Karpas-422 (cell line): ENCODE data around the gene MTFP1. TPM values are rescaled to one million over a fixed set of nuclear protein-coding genes. Genes with fewer than 3 reads are reported as not detected.

Experiments used
- DNase-seq: peaks from one replicate; pipeline ENCODE4 v3.0.0-alpha.2; 2015
- H2AFZ ChIP-seq: fragments of 200-600 bp; sonication (generic); 2 replicates; pipeline ENCODE4 v1.6.1; 2014; ENCODE audit warnings: antibody characterized with exemption, low read length, mixed read lengths
- H3K27ac ChIP-seq: fragments of 200-600 bp; sonication (generic); 2 replicates; pipeline ENCODE4 v1.5.1; 2014; ENCODE audit warnings: mild to moderate bottlenecking, low read length, moderate library complexity
- H3K27me3 ChIP-seq: fragments of 200-600 bp; sonication (generic); 2 replicates; pipeline ENCODE4 v1.6.1; 2014; ENCODE audit warnings: low read length, mixed read lengths
- H3K36me3 ChIP-seq: fragments of 200-600 bp; sonication (generic); 2 replicates; pipeline ENCODE4 v1.6.1; 2014; ENCODE audit warnings: low read length, mixed read lengths; ENCODE audit not compliant: insufficient read depth
- H3K4me1 ChIP-seq: fragments of 200-600 bp; sonication (generic); 2 replicates; pipeline ENCODE4 v1.6.1; 2014; ENCODE audit warnings: mild to moderate bottlenecking, low read length, mixed read lengths
- H3K4me2 ChIP-seq: fragments of 200-600 bp; sonication (generic); 2 replicates; pipeline ENCODE4 v1.6.1; 2014; ENCODE audit warnings: low read length, low read depth, mild to moderate bottlenecking; ENCODE audit not compliant: poor library complexity, severe bottlenecking
- H3K4me3 ChIP-seq: fragments of 200-600 bp; sonication (generic); 2 replicates; pipeline ENCODE4 v1.5.1; 2014; ENCODE audit warnings: mild to moderate bottlenecking, antibody characterized with exemption, low read length, mixed read lengths
- H3K79me2 ChIP-seq: fragments of 200-600 bp; sonication (generic); 2 replicates; pipeline ENCODE4 v1.6.1; 2014; ENCODE audit warnings: mild to moderate bottlenecking, low read length, mixed read lengths
- H3K9ac ChIP-seq: fragments of 200-600 bp; sonication (generic); 2 replicates; pipeline ENCODE4 v1.6.0; 2014; ENCODE audit warnings: low read length
- H3K9me2 ChIP-seq: fragments of 200-600 bp; sonication (generic), shearing (Covaris generic); replicated peaks from 2 replicates; pipeline ENCODE4 v1.6.0; 2014; ENCODE audit warnings: mild to moderate bottlenecking, low read length, moderate library complexity; ENCODE audit not compliant: insufficient read depth
- H3K9me3 ChIP-seq: fragments of 300-700, 200-600 bp; sonication (generic); 2 replicates; pipeline ENCODE4 v1.6.1; 2014; ENCODE audit warnings: low read length, mixed read lengths
- H4K20me1 ChIP-seq: fragments of 200-600 bp; sonication (generic); 2 replicates; pipeline ENCODE4 v1.6.1; 2014; ENCODE audit warnings: mild to moderate bottlenecking, antibody characterized with exemption, low read length, low read depth; ENCODE audit not compliant: insufficient read depth
- total RNA-seq: library from RNA; depleted of rRNA; stranded (reverse); fragments of >200 nt; shearing (Covaris generic); gene quantifications from 2 replicates; pipeline ENCODE4 v1.2.3, GENCODE V29; 2014; ENCODE audit warnings: low replicate concordance

MTFP1 gene
- total RNA-seq, 1 experiment from 2014 or later: 69.4 TPM

- Histone ChIP-seq H3K4me2 (no peak overlapping the region), H3K79me2 (no peaks in the 10 kb centered on the region), H4K20me1 (no peaks in the 10 kb centered on the region), H3K27ac (no peak overlapping the region), H2AFZ (no peak overlapping the region), H3K9ac (no peak overlapping the region), H3K4me1 (no peaks in the 10 kb centered on the region), H3K9me2 (no peaks in the 10 kb centered on the region), H3K36me3 (peaks cover 11% of the 10 kb centered on the region), H3K4me3 (no peak overlapping the region), H3K9me3 (no peaks in the 10 kb centered on the region), H3K27me3 (no peaks in the 10 kb centered on the region)
- DNase-seq: no peak
Measured at GRCh38 chr22:30406400-30406799, 19.2 kb upstream of the MTFP1 start.

- H2AFZ ChIP-seq: no peak overlapping the region
- DNase-seq: no peak
- H3K27ac ChIP-seq: no peak overlapping the region
- H3K4me1 ChIP-seq: no peaks in the 10 kb centered on the region
- no peaks in the 10 kb centered on the region for H3K9me3 ChIP-seq
- no peak overlapping the region for H3K9ac ChIP-seq
- H3K36me3 ChIP-seq: peaks cover 14% of the 10 kb centered on the region
- no peaks in the 10 kb centered on the region for H3K27me3 ChIP-seq
- H3K9me2 ChIP-seq: no peaks in the 10 kb centered on the region
- no peak overlapping the region for H3K4me3 ChIP-seq
- no peaks in the 10 kb centered on the region for H4K20me1 ChIP-seq
- H3K4me2 ChIP-seq: no peak overlapping the region
- H3K79me2 ChIP-seq: no peaks in the 10 kb centered on the region
Measured at GRCh38 chr22:30408388-30409102, 17.0 kb upstream of the MTFP1 start.

- no peak for DNase-seq
- H2AFZ ChIP-seq: no peak overlapping the region
- peaks cover 18% of the 10 kb centered on the region; the same call in 1 of the 2 replicates for H3K36me3 ChIP-seq
Measured at GRCh38 chr22:30411780-30412179, 13.8 kb upstream of the MTFP1 start.

GRCh38 chr22:30413001-30413400, 12.6 kb upstream of the MTFP1 start:
- Histone ChIP-seq H3K4me2 (no peak overlapping the region), H3K27ac (no peak overlapping the region), H3K9me3 (no peaks in the 10 kb centered on the region), H4K20me1 (no peaks in the 10 kb centered on the region), H3K4me1 (no peaks in the 10 kb centered on the region), H2AFZ (no peak overlapping the region), H3K36me3 (peaks cover 22% of the 10 kb centered on the region; the same call in 1 of the 2 replicates), H3K79me2 (no peaks in the 10 kb centered on the region), H3K9ac (no peak overlapping the region), H3K9me2 (no peaks in the 10 kb centered on the region), H3K27me3 (no peaks in the 10 kb centered on the region), H3K4me3 (no peak overlapping the region)
- DNase-seq: no peak

More at GRCh38 chr22:30411780-30412179, 13.8 kb upstream of the MTFP1 start:
- no peak overlapping the region for H3K4me2 ChIP-seq
- H3K79me2 ChIP-seq: no peaks in the 10 kb centered on the region
- H3K9me2 ChIP-seq: no peaks in the 10 kb centered on the region
- H3K9me3 ChIP-seq: no peaks in the 10 kb centered on the region
- no peak overlapping the region for H3K4me3 ChIP-seq
- no peaks in the 10 kb centered on the region for H3K4me1 ChIP-seq
- no peak overlapping the region for H3K27ac ChIP-seq
- H3K9ac ChIP-seq: no peak overlapping the region
- H3K27me3 ChIP-seq: no peaks in the 10 kb centered on the region
- no peaks in the 10 kb centered on the region for H4K20me1 ChIP-seq

GRCh38 chr22:30413745-30414524, 11.6 kb upstream of the MTFP1 start:
- Histone ChIP-seq H3K27me3 (no peaks in the 10 kb centered on the region), H3K4me2 (no peak overlapping the region), H3K4me3 (no peak overlapping the region), H4K20me1 (no peaks in the 10 kb centered on the region), H3K27ac (no peak overlapping the region), H3K9me2 (no peaks in the 10 kb centered on the region), H2AFZ (no peak overlapping the region), H3K9ac (no peak overlapping the region), H3K9me3 (no peaks in the 10 kb centered on the region), H3K4me1 (no peaks in the 10 kb centered on the region), H3K79me2 (no peaks in the 10 kb centered on the region), H3K36me3 (peaks cover 28% of the 10 kb centered on the region; the same call in 1 of the 2 replicates)
- no peak for DNase-seq

GRCh38 chr22:30414525-30415047, 11.0 kb upstream of the MTFP1 start:
- Histone ChIP-seq H3K4me3 (no peak overlapping the region), H4K20me1 (no peaks in the 10 kb centered on the region), H3K9me2 (no peaks in the 10 kb centered on the region), H3K9me3 (no peaks in the 10 kb centered on the region), H3K4me1 (no peaks in the 10 kb centered on the region), H3K36me3 (peaks cover 25% of the 10 kb centered on the region; the same call in 1 of the 2 replicates), H3K27ac (no peak overlapping the region), H2AFZ (no peak overlapping the region), H3K4me2 (no peak overlapping the region), H3K79me2 (no peaks in the 10 kb centered on the region), H3K27me3 (no peaks in the 10 kb centered on the region), H3K9ac (no peak overlapping the region)
- DNase-seq: no peak

GRCh38 chr22:30416403-30416802, 9.2 kb upstream of the MTFP1 start:
- H3K9me2 ChIP-seq: no peaks in the 10 kb centered on the region
- no peaks in the 10 kb centered on the region for H3K9me3 ChIP-seq
- H3K4me1 ChIP-seq: peaks cover 6% of the 10 kb centered on the region
- H3K9ac ChIP-seq: no peak overlapping the region
- no peaks in the 10 kb centered on the region for H4K20me1 ChIP-seq
- peaks cover 11% of the 10 kb centered on the region; the same call in 1 of the 2 replicates for H3K79me2 ChIP-seq
- H3K27me3 ChIP-seq: no peaks in the 10 kb centered on the region
- no peak overlapping the region for H3K27ac ChIP-seq
- H2AFZ ChIP-seq: no peak overlapping the region
- H3K4me2 ChIP-seq: no peak overlapping the region
- no peak for DNase-seq
- H3K36me3 ChIP-seq: peaks cover 36% of the 10 kb centered on the region
- H3K4me3 ChIP-seq: no peak overlapping the region

- Histone ChIP-seq H3K79me2 (peaks cover 15% of the 10 kb centered on the region), H3K4me1 (peaks cover 10% of the 10 kb centered on the region), H4K20me1 (no peaks in the 10 kb centered on the region), H3K9me2 (no peaks in the 10 kb centered on the region), H3K27me3 (no peaks in the 10 kb centered on the region), H2AFZ (no peak overlapping the region), H3K4me2 (no peak overlapping the region), H3K9ac (no peak overlapping the region), H3K36me3 (peaks cover 36% of the 10 kb centered on the region), H3K27ac (no peak overlapping the region), H3K9me3 (no peaks in the 10 kb centered on the region), H3K4me3 (no peak overlapping the region)
- no peak for DNase-seq
Measured at GRCh38 chr22:30416837-30417236, 8.7 kb upstream of the MTFP1 start.
